Liver (tissue), 9 donors: ENCODE measurements around the gene SIRT7. TPM values are rescaled to one million over a fixed set of nuclear protein-coding genes. Genes with fewer than 3 reads are reported as not detected.

Source experiments
- DNase-seq: peaks from one replicate; pipeline ENCODE4 v3.0.0-alpha.2; 2017; ENCODE audit warnings: low spot score
- H3K27ac ChIP-seq, 2 donors: one replicate each; pipeline ENCODE4 v1.7.0; 2013; ENCODE audit warnings: inconsistent platforms in 2 of 2, low read length in 2 of 2, control low read depth in 1 of 2, low read depth in 1 of 2, mild to moderate bottlenecking in 1 of 2
- H3K27me3 ChIP-seq, 4 donors: one replicate each; pipeline versions ENCODE4 v1.6.1 to v1.7.0; 2013; ENCODE audit warnings: low read length in 3 of 4, inconsistent platforms in 1 of 4, mild to moderate bottlenecking in 1 of 4, moderate library complexity in 1 of 4; ENCODE audit not compliant: control insufficient read depth in 4 of 4, insufficient read depth in 4 of 4
- H3K36me3 ChIP-seq, 4 donors: one replicate each; pipeline versions ENCODE4 v1.6.1 to v1.7.0; 2013; ENCODE audit warnings: low read length in 3 of 4, mild to moderate bottlenecking in 3 of 4, low read depth in 1 of 4, moderate library complexity in 1 of 4; ENCODE audit not compliant: control insufficient read depth in 4 of 4, insufficient read depth in 3 of 4
- H3K4me1 ChIP-seq, 4 donors: one replicate each; pipeline versions ENCODE4 v1.6.1 to v1.7.0; 2013; ENCODE audit warnings: low read length in 3 of 4, mild to moderate bottlenecking in 3 of 4, moderate library complexity in 1 of 4; ENCODE audit not compliant: control insufficient read depth in 4 of 4, insufficient read depth in 4 of 4
- H3K4me3 ChIP-seq, 3 donors: one replicate each; pipeline versions ENCODE4 v1.6.1 to v1.7.0; 2013; ENCODE audit warnings: low read length in 3 of 3, control low read depth in 1 of 3, low read depth in 1 of 3, mild to moderate bottlenecking in 1 of 3
- H3K9ac ChIP-seq, 2 donors: one replicate each; pipeline ENCODE4 v1.7.0; 2013; ENCODE audit warnings: low read length in 2 of 2, mild to moderate bottlenecking in 2 of 2, moderate library complexity in 2 of 2, control low read depth in 1 of 2, low read depth in 1 of 2
- H3K9me3 ChIP-seq, 4 donors: one replicate each; pipeline versions ENCODE4 v1.6.1 to v1.7.0; 2013; ENCODE audit warnings: low read length in 3 of 4; ENCODE audit not compliant: control insufficient read depth in 4 of 4
- EGR1 ChIP-seq, 2 donors: IDR thresholded peaks; 2 replicates each; pipeline ENCODE4 v1.6.1; 2016 to 2018; ENCODE audit warnings: antibody characterized with exemption in 2 of 2, low read depth in 2 of 2
- FOXA1 ChIP-seq: IDR thresholded peaks from 2 replicates; pipeline ENCODE4 v1.6.1; 2016; ENCODE audit warnings: antibody characterized with exemption
- FOXA2 ChIP-seq: IDR thresholded peaks from 2 replicates; pipeline ENCODE4 v1.6.1; 2016; ENCODE audit warnings: antibody characterized with exemption
- GABPA ChIP-seq, 2 donors: IDR thresholded peaks in 1 of 2; conservative IDR thresholded peaks in 1 of 2; 2 replicates each; pipeline ENCODE4 v1.6.1; 2016; ENCODE audit warnings: antibody characterized with exemption in 2 of 2, mild to moderate bottlenecking in 1 of 2, moderate library complexity in 1 of 2
- HNF4A ChIP-seq, 2 donors: conservative IDR thresholded peaks; 2 replicates each; pipeline ENCODE4 v1.6.1; 2016; ENCODE audit warnings: antibody characterized with exemption in 2 of 2, mild to moderate bottlenecking in 2 of 2
- HNF4G ChIP-seq: IDR thresholded peaks from 2 replicates; pipeline ENCODE4 v1.6.1; 2016; ENCODE audit warnings: antibody characterized with exemption
- JUND ChIP-seq, 2 donors: IDR thresholded peaks; 2 replicates each; pipeline ENCODE4 v1.6.1; 2016; ENCODE audit warnings: antibody characterized with exemption in 2 of 2
- RAD21 ChIP-seq, 2 donors: IDR thresholded peaks; 2 replicates each; pipeline ENCODE4 v1.6.1; 2016; ENCODE audit warnings: antibody characterized with exemption in 2 of 2, mild to moderate bottlenecking in 2 of 2
- REST ChIP-seq: IDR thresholded peaks from 2 replicates; pipeline ENCODE4 v1.6.1; 2016; ENCODE audit warnings: antibody characterized with exemption, mild to moderate bottlenecking
- SP1 ChIP-seq: IDR thresholded peaks from 2 replicates; pipeline ENCODE4 v1.6.1; 2018; ENCODE audit warnings: antibody characterized with exemption, mild to moderate bottlenecking
- YY1 ChIP-seq: IDR thresholded peaks from 2 replicates; pipeline ENCODE4 v1.6.1; 2016; ENCODE audit warnings: antibody characterized with exemption, mild to moderate bottlenecking
- ZBTB33 ChIP-seq: IDR thresholded peaks from 2 replicates; pipeline ENCODE4 v1.6.1; 2016; ENCODE audit warnings: antibody characterized with exemption
- WGBS: extraction: QIAGEN DNeasy Blood & Tissue Kit; methylation state at CpG from one replicate; pipeline ENCODE4 v1.1.7; 2013; 5-methylcytosine and 5-hydroxymethylcytosine counted together
- polyA plus RNA-seq, 2 donors: library from polyadenylated mRNA; stranded (reverse) in 1 of 2; unstranded in 1 of 2; fragments of 200-250 nt in 1 of 2; fragments of >200 nt in 1 of 2; fragmentation: Nextera tagmentation in 1 of 2; extraction: Ambion mirVana in 1 of 2; gene quantifications; one replicate each; pipeline versions ENCODE4 v1.2.1 to v1.2.3, GENCODE V29; 2013 to 2015
- total RNA-seq, 2 donors: library from RNA; depleted of rRNA; stranded (reverse); fragments of >200 nt; gene quantifications; one replicate each; pipeline ENCODE4 v1.2.3, GENCODE V29; 2014
- TF ChIP-seq, protein P1 (sequence below): IDR thresholded peaks from 2 replicates; pipeline ENCODE4 v1.6.1; 2016; ENCODE audit warnings: antibody characterized with exemption
- donor health status: healthy.
- donor health status: healthy.
- donor health status: healthy.
- donor health status: healthy.
- donor health status: healthy.

SIRT7 gene
- total and polyA plus RNA-seq, 4 donors, result 7.1 to 16.5 (median 11.5) TPM

GRCh38 chr17:81931557-81932332, 13.8 kb upstream of the SIRT7 start:
- H3K4me3 ChIP-seq, result no peak overlapping the region
- H3K9ac ChIP-seq, result no peak overlapping the region
- no peaks in the 10 kb centered on the region for H3K27me3 ChIP-seq
- H3K9me3 ChIP-seq, result no peaks in the 10 kb centered on the region
- 62% methylated on average over 15 of the region's 15 CpGs for WGBS
- H3K27ac ChIP-seq, result no peak overlapping the region
- TF ChIP-seq HNF4G, result no peak
- no peak for TF ChIP-seq GABPA (IDR thresholded peaks at IDR 0.05 in 1 of 2, conservative IDR thresholded peaks at IDR 0.05 in 1 of 2)
- TF ChIP-seq REST, result no peak
- TF ChIP-seq, protein P1, sequence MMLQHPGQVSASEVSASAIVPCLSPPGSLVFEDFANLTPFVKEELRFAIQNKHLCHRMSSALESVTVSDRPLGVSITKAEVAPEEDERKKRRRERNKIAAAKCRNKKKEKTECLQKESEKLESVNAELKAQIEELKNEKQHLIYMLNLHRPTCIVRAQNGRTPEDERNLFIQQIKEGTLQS, result no peak
- peaks cover 5 to 28% (median 14%) of the 10 kb centered on the region in 4 donors for H3K4me1 ChIP-seq
- DNase-seq, result no peak
- H3K36me3 ChIP-seq, result no peaks in the 10 kb centered on the region

- Histone ChIP-seq H3K9ac (no peak overlapping the region), H3K27me3 (no peaks in the 10 kb centered on the region), H3K4me1 (peaks cover 4 to 31% (median 12%) of the 10 kb centered on the region in 4 donors), H3K4me3 (no peak overlapping the region), H3K27ac (no peak overlapping the region), H3K9me3 (no peaks in the 10 kb centered on the region), H3K36me3 (no peaks in the 10 kb centered on the region)
- 81% methylated on average over 13 of the region's 13 CpGs for WGBS
- no peak for DNase-seq
- TF ChIP-seq FOXA1 (no peak), ZBTB33 (no peak), HNF4G (no peak), RAD21 (IDR thresholded peaks at IDR 0.05) (no peak), EGR1 (IDR thresholded peaks at IDR 0.05; ENCODE audit: low read depth in 2 of 2) (no peak), JUND (IDR thresholded peaks at IDR 0.05) (no peak), FOXA2 (no peak), SP1 (no peak), YY1 (no peak), GABPA (IDR thresholded peaks at IDR 0.05 in 1 of 2, conservative IDR thresholded peaks at IDR 0.05 in 1 of 2) (no peak), HNF4A (conservative IDR thresholded peaks at IDR 0.05) (no peak)
- TF ChIP-seq, protein P1, result no peak
Observed at GRCh38 chr17:81931189-81931556, 13.2 kb upstream of the SIRT7 start.
